NB4 (cell line): Measurements from ENCODE around the gene GNG2.

Source experiments
- DNase-seq: peaks from one replicate; pipeline ENCODE4 v3.0.0; 2010; ENCODE audit warnings: low read depth
- H3K4me3 ChIP-seq: one replicate; pipeline ENCODE4 v1.5.1; 2011; ENCODE audit warnings: mild to moderate bottlenecking, low read depth, low read length, moderate library complexity
- MYC ChIP-seq: IDR thresholded peaks from 2 replicates; pipeline ENCODE4 v1.6.1; 2011; ENCODE audit warnings: low read depth, low read length
- POLR2A ChIP-seq: IDR thresholded peaks from 2 replicates; pipeline ENCODE4 v1.6.1; 2011; ENCODE audit warnings: mild to moderate bottlenecking; ENCODE audit not compliant: insufficient read length; ENCODE audit errors: extremely low read depth
- TF ChIP-seq, protein P1 (sequence below): IDR thresholded peaks from 2 replicates; pipeline ENCODE4 v1.6.1; 2011; ENCODE audit warnings: low read depth, low read length
- TF ChIP-seq, protein P2 (sequence below): IDR thresholded peaks from one replicate; pipeline ENCODE4 v1.5.1; 2012; ENCODE audit warnings: low read depth, low read length

The GNG2 gene

DNA sequence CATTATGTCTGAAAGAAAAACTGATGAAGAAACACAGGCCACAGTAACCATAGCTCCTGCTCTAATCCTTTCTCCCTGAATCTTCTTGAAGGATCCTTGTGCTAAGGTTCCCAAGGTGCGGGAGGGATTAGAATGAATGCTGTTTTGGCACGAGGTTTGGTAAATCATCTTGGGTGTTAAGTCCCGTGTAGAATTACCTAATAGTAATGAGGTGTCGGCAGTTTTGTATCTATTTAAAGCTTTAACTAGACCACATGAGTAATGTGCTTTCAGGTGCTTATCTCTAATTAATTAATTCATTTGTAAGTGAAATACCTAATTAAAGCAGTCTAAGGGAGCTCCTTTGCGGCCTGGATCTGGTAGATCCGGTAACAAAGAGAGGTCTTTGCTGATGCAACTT lies 53.9 kb downstream of the GNG2 start:
- no peak for DNase-seq
- TF ChIP-seq, protein P1, sequence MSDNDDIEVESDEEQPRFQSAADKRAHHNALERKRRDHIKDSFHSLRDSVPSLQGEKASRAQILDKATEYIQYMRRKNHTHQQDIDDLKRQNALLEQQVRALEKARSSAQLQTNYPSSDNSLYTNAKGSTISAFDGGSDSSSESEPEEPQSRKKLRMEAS: no peak
- TF ChIP-seq POLR2A (no peak), MYC (no peak)
- TF ChIP-seq, protein P2, sequence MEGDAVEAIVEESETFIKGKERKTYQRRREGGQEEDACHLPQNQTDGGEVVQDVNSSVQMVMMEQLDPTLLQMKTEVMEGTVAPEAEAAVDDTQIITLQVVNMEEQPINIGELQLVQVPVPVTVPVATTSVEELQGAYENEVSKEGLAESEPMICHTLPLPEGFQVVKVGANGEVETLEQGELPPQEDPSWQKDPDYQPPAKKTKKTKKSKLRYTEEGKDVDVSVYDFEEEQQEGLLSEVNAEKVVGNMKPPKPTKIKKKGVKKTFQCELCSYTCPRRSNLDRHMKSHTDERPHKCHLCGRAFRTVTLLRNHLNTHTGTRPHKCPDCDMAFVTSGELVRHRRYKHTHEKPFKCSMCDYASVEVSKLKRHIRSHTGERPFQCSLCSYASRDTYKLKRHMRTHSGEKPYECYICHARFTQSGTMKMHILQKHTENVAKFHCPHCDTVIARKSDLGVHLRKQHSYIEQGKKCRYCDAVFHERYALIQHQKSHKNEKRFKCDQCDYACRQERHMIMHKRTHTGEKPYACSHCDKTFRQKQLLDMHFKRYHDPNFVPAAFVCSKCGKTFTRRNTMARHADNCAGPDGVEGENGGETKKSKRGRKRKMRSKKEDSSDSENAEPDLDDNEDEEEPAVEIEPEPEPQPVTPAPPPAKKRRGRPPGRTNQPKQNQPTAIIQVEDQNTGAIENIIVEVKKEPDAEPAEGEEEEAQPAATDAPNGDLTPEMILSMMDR: no peak
- H3K4me3 ChIP-seq: no peak overlapping the region

DNA sequence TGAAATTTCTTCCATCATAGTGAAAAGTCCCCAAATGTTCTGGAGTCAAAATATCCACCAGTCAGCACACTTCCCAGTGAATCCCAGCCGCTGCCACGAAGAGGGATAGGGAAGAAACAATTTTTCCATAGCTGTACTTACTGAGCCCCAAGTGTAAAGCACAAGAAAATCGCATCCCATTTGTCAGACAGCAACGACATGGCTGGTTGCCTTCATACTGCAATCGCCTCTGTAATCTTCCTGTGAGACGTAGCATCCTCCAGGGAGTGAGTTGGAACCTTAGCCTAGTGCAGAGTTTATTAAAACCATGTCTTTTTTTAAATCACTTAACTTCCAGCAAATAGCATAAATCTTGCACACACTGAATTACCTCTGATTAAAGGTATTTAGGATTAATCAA lies 56.8 kb downstream of the GNG2 start:
- H3K4me3 ChIP-seq: no peak overlapping the region
- no peak for TF ChIP-seq MYC
- TF ChIP-seq, protein P1: no peak
- TF ChIP-seq POLR2A: no peak
- TF ChIP-seq, protein P2: no peak
- DNase-seq: no peak

DNA sequence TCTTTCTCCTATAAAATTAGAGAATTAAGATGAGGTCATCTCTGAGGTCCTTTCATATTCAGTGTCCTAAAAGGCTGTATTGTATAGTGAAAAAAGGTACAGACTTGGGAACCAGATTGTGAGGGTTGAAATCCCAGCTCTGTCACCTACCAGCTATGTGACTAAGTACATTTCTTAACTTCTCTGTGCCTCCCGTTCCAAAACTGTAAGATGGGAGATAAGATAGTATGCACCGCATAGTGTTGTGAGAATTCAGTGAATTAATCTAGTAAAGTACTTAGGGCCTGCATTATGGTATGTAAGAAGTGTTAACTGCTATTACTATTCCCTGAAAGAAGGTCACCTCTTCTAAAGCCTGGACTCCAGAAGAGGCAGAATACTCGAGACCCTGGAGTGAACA lies 60.6 kb downstream of the GNG2 start:
- TF ChIP-seq POLR2A (no peak), MYC (no peak)
- TF ChIP-seq, protein P2: no peak
- TF ChIP-seq, protein P1: no peak
- H3K4me3 ChIP-seq: no peak overlapping the region
- no peak for DNase-seq

DNA sequence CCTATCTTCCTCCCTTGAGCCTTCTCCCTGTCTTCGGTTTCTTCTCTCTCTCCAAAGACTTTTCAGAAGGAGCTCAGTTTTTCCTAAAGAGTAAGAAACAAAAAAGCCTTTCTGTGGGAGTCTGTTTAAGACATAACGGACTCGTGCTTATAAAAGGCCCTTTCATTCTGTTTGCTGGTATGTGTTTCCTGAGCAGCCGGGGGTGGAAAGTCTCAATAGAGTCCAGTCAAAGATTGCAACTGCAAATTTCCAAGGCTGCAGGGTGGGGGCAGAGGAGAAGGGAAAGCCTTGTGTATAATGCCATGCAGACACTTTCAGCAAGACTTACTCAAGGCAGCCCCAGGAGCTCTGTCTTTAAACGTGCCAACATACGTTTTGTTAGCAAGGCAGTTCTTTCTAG lies 62.2 kb downstream of the GNG2 start:
- DNase-seq: no peak
- TF ChIP-seq MYC (no peak), POLR2A (no peak)
- TF ChIP-seq, protein P1: no peak
- TF ChIP-seq, protein P2: no peak
- H3K4me3 ChIP-seq: no peak overlapping the region

DNA sequence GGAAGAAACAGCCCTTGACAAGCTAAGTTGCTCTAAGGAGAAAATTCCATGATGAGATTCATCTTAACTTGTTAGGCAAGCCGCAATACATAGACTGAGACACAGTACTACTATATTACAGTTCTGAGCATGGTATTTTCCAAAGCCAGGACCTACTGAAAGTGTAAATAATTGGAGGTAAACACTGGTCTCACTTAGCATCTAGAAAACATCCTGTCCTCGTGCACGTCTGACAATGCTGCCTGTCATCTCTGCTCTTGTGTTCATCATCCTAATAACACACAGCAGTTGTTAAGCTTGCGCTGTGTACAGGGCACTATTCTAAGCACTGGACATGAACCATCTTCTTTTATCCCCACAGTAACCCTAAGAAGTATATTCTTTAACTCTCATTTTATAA lies 64.2 kb downstream of the GNG2 start:
- no peak for DNase-seq
- H3K4me3 ChIP-seq: no peak overlapping the region
- TF ChIP-seq POLR2A: no peak
- TF ChIP-seq, protein P2: no peak
- TF ChIP-seq, protein P1: no peak

DNA sequence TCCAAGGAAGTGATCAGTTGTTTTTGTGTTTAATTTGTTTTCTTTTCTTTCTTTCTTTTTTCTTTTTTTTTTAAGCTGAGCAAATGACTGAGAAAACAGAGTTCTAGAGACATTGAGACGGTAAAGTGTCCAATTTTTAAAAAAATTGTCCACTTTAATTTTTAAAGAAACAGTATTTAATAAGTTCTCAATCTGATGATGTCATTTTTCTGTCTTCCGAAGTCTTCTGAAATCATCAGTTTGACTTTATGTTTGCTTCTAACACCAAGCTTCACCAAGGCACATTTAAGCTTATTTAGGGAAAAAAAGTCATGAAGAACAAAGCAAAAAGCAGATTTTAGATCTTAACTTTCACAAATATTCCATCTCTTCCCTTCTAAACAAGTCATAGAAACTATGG lies 65.6 kb downstream of the GNG2 start:
- TF ChIP-seq, protein P1: no peak
- TF ChIP-seq, protein P2: no peak
- no peak for TF ChIP-seq POLR2A
- TF ChIP-seq MYC: no peak
- DNase-seq: no peak
- no peak overlapping the region for H3K4me3 ChIP-seq
